GM18499 (cell line): Measurements from ENCODE around the gene PGGT1B.
"Not testable (repeated sequence)": the region's sequence is repeated elsewhere in the genome, so short reads cannot be mapped to it uniquely, and the experiment has no call there.

ENCODE experiments used
- ATAC-seq: cut with Tn5 transposase; IDR thresholded peaks from one replicate; pipeline ENCODE4 v1.9.1; 2021; ENCODE audit warnings: moderate number of reproducible peaks; ENCODE audit not compliant: insufficient read depth, unreplicated experiment

The PGGT1B gene

DNA sequence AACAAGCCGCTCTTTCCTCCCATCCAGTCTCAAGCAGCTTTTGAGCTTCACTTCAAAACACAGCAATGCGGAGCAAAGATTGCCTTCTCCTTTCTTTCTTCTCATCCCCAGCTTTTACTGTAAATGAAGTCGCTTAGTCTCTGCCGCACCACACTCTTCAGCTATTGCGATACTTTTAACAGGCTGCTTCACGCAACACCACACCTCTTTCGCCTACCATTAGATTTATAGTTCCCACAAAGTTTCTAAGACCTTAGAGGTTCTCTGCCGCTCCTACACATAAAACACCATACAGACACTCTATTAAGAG, 711 bp downstream of the PGGT1B start:
- peak; percentile 34 for ATAC-seq

DNA sequence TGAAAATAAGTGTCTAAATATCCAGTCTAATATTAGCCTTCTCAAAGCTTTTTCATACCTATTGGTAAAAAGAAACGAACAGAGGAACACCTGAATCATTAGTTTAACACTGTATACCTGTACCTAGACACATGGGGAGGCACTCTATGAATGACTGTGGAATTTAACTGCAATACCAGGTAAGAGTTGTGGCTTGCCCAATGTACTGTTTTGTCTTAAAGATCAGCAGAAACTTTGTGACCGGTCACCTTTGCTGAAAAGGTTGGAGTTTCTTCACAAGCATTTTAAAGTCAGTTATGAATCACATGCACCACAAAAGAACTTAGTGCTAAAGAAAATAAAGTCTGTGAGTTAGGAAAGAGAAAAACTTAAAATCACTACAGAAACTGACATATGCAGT, 2.4 kb downstream of the PGGT1B start:
- no peak for ATAC-seq

DNA sequence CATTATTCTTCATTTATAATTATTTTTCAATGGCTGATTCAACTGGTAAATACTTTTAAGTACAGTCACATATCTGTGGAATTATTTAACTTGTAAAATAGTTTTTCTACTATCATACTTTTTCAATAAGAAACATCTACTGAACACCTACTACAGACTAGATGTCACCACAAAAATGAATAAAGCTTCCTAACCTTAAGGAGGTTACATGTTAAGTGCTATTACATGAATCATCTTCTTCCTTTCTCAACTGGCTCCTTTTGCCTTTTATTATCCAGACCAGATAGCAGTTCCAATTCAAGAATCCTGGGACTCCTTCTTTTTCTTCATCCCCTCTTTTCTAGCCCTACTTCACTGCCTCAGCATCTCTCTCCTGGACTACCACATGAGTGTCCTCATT, 4.7 kb downstream of the PGGT1B start:
- no peak for ATAC-seq

DNA sequence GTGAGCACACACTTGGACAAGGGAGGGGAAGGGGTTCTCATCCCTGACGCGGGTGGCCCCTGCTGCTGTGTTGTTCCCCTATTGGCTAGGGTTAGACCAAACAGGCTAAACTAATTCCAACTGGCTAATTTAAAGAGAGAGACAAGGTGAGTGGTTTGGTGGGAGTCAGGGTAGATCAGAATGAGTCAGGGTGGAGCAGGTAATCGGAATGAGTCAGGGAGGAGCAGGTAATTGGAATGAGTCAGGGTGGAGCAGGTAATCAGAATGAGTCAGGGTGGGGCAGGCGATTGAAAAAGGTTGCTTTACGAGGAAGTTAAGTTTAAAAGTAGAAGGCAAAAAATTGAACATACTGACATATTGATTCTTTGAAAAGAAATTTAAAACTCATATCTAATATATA, 13.3 kb downstream of the PGGT1B start:
- not testable (repeated sequence) for ATAC-seq

DNA sequence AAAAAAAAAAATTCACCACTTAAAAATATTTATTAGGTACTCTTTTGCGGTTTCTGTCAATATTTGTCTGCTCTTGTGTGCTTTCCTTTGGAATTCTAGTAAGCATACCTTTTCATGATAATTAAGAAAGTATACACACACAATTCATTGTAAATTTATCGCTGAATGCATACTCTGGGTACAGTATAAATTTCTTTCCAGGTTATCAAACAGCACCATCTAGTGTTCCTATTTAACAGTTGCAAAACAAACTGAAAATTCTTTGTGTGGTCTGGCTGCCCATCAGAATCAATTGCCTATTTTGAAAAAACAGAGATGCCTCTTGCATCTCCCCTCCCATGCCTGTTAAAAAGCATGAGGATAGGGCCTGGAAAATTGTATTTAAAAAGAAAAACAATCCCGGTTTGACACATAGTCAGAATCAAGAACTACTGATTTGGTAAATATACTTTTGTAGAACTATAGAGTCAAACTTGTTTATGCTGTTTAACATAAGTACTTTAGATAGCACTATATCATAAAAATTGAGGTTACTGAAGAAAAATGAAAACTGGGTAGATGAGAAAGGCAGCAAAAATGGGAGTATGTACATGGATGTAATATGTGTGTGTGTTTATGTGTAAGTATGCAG, 16.2 kb downstream of the PGGT1B start:
- ATAC-seq, result peak; percentile 63

DNA sequence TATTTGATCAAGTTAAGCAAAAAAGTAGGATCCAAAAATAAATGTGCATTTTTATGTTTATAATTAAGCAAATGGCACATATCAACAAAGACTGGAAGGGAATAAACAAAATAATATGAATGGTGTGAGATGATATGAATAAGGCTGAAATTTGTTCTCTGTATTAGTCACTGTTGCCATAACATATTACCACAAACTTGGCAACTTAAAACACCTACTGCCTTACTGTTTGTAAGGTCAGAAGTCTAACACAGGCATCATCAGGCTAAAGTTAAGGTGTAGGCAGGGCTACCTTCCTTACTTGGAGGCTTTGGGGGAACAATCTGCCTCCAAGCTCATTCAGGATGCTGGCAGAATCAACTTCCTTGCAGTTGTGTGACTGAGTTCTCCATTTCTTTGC, 19.3 kb downstream of the PGGT1B start:
- peak; percentile 55 for ATAC-seq

DNA sequence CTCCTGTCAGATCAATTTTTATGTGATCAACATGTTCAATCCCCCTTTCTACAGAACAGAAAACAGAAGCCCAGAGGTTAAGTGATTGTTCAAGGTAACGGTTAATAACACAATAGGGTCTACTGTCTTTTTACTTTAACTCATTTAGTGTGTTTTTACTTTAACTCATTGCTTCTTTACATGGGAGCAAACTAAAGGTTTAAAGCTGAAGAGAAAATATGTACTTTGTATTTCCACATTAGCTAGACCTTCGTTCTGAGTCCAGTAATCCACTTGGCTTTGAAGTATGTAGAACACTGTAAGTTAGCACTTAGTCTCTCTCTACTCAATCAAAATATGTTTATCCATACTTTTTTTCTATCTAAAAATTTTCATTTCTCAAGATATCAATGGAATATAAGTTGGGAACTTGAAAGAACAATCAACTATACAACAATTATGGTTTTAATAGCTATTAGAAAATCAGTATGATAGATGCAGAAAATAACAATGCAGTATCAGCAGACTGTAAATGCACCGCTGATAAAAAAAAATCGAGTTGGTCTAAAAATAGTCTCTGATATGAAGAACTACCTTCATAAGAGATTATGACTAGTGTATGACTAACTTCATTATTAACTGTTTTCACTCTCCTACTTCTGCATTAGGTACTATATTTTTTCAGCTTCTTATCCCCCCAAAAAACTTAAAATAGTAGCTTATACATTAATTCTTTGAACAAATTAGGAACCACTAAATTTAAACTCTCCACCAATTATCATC, 20.6 kb downstream of the PGGT1B start:
- no peak for ATAC-seq

DNA sequence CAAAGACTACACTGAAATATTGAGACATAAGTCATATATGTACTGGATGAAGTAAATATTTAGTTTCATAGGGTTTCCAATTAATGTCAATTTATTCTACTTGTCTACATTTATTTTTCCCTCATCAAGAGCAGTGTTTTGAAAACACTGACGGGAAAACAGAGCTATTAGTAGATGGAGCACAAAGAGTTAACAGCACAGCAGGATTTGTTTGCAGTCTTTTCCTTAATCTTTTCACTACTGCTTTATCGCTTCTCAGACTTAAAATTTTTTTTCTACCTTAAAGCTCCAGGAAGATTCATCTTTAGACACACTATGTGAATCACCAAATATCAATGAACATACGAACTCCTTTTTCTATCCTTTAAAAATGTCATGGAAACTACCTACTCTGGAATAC, 25.6 kb downstream of the PGGT1B start:
- ATAC-seq, result no peak

DNA sequence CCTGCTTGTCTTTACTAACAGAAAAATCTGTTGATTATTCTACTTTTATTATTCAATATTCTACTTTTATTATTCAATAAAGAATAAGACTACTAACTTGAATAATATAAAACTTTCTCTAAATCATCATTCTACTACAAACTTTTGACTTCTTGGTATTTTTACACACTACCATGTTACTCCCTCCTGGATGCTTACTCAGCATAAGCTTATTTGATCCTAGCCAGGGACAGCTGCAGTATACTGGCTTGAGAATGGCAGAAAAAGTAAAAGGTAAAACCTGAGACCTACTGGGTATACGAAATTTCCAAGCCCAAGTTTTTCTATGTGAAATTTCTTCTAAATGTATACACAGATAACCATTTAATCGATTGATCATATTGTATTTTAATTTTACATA, 26.1 kb downstream of the PGGT1B start:
- ATAC-seq, result no peak

DNA sequence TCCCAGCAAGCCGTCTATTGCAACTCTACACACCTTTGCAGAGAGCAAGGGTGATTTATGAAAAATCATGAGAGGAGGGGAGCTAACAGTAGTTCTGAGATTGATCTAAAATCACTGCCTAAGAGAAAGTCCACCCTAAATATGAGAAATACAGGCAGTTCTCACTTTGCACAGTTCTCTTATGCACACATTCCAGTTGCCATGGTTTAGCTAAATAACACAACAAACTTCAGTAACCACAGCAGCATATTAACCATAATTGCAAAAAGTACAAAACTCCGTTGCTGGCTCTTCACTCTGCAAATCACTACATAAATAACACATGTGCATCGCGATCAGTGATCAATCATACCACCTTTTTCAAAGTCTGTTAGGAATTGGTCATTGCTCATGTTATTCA, 31.1 kb downstream of the PGGT1B start:
- ATAC-seq, result no peak

DNA sequence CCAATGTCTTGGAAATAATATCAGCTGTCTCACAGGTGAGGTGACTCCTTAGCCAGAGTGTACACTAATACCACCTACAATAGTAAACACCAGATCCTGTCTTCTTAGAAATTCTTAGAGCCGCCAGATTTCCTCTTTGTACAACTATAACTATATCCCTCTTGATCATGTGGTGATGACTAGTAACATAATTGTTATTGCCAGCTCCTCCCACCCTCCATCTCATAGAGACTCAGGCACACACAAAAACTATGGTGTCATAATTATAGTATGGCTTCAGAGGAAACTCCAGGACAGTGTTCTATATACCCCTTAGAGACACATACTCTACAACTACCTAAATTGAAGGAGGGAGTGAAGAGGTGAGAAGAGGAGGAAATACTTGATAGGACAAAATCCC, 33.1 kb downstream of the PGGT1B start:
- no peak for ATAC-seq

DNA sequence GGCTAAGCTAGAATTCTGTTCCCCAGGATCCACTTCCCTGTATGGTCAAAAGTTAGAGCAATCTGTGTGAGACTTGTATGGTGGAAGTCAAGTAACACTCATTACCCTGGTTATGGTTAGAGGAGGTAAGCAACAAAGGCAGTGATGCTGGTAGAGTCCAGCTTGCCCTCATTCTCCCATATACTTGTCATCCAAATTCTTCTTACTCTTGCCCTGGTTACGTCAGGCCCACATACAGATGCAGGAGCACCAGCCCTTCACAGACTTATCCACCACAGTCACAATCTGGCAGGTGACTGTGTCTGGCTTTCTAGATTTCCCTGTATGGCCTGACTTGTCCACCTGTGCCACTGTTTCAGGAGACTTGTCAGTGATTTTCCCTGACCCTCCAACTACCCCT, 35.4 kb downstream of the PGGT1B start:
- no peak for ATAC-seq

DNA sequence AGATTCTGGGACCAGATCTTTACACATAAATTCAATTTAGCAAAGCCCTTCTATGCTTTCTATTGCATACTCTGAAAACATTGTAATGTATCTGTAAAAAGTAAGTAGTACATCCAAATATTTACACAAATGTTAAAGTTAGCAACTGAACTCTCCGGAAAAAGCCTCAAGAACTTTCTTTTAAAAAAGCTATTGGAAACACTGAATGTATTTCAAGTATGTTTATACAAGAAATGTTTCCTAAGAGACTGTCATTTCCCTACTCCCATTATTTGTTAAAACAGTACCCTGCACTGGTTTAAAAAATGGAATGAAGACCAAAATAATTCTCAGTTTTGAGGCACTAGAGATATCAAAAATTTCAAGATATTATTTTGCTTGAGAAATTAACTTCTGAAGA, 48.1 kb downstream of the PGGT1B start:
- no peak for ATAC-seq

DNA sequence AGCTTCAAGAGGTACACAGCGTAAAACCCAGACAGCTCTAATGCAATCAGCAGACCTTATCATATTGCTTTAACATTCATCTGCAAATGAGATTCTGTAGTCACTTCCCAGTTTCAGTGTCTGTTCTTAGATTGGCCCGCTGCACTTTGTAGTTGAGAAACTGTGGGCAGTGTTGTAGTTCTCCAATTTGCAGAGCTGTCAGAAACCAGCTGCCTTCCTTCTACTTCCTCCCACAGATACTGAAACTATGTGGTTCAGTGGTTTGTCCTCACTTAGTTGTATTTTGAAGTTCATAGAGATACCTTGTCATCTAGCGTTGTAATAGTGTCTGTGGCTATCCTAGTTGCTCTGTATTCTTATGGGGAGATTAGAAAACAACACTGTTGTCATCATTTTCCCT, 53.4 kb downstream of the PGGT1B start:
- ATAC-seq, result peak; percentile 99

DNA sequence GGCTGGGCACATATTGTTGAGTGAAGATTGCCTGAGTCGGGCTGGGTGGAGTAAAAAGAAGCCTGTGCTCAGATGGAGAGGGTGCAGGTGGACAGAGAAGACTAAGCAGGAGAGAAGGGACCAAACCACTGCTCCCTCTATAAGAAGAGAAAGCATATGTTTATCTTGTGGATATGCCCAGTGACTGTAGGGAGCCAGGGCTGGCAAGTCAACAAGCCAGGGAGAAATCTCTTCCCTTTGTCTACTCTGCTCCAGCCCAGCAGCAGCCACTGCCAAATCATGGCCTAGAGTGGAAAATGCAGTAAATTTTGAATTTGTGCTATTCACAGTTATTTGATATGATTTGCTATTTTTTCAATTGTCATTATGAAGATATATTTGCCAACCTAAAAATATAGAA, 59.7 kb downstream of the PGGT1B start:
- ATAC-seq, result no peak

DNA sequence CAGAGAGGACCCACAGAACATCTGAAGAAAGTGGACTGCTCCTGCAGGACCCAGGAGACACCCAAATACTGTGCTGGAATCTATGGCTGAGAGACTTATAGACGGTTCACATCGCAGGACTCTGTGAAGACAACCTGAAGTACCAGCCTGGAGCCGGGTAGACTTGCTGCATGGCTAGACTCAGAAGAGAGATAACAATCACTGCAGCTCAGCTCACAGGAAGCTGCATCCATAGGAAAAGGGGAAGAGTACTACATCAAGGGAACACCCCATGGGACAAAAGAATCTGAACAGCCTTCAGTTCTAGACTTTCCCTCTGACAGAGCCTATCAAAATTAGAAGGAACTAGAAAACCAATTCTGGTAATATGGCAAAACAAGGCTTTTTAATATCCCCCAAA, 66.5 kb downstream of the PGGT1B start:
- ATAC-seq, result no peak

DNA sequence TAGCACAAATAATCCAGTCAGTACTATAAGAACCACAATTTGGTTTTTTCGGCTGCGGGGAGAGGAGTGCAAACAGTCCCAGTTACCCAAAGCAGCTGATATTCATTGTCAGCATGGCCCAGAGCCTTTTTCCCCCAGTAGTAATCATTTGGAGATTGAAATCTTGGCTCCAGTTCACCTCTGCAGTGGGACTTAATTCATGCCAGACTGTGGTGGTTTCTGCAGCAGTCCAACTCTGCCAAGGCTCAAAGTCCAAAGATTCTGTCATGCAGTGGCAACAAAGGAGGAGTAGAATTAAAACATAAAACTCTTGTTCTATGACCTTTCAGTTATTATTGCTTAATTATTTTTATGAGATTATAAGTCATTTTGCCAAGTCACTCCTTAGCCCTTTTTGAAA, 68.0 kb downstream of the PGGT1B start:
- no peak for ATAC-seq

DNA sequence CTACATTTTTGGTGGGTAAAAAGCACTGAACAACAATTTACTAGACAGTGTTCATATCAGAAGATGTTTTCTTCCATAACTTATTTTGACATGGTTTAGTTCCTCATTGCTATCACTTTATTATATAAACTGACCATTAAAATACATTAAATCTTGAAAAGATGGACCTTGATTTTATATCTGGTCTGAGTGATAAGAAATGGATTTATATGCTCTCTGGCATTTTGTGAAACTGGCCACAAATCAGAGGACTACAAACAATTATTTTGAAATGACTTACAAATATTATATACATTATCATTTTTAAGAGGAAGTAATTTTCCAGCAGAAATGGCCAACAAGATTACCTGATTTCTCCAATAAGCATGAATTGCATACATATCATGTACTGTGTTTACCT, 69.4 kb downstream of the PGGT1B start:
- no peak for ATAC-seq

DNA sequence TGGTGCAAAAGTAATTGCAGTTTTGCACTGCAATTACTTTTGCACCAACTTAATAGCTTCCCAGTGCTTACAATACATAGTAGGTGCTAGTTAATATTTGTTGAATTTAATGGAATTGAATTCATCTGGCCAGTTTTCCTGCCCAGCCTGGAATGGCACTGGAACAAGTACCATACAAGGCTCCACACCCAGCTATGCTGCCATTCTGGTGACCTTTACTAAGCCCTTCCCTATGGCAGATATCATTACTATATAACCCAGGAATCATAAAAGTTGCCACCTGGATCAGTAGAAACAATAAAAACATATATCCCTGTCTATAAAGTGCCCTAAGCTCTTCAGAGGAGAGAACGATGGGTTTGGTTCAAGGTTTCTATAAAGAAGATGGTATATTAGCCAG, 70.6 kb downstream of the PGGT1B start:
- ATAC-seq, result no peak

DNA sequence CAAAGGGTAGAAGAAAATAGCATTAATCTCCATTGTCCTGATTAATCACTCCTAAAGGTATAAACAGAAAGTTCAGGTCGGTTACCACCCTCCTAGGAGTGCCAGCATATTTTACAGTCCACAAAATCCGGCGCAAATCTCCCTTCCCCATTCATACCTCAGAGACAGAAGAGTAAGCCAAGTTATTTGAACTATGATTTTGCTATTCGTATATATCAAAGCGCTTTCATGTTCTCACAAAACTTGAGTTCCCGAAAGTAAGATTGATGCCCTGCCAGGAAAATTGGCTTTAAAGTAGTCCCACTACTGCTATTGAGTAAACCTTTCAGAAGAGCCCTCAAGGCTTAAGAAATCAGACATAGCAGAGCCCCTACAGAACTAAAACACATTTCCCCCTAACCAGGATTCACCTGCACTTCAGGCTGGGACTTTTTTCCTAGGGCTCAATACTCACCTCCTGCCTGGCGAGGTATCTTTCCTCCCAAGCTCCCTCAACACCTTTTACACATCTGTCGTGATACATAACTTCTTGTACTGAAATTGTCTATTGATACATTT, 71.1 kb downstream of the PGGT1B start:
- no peak for ATAC-seq

DNA sequence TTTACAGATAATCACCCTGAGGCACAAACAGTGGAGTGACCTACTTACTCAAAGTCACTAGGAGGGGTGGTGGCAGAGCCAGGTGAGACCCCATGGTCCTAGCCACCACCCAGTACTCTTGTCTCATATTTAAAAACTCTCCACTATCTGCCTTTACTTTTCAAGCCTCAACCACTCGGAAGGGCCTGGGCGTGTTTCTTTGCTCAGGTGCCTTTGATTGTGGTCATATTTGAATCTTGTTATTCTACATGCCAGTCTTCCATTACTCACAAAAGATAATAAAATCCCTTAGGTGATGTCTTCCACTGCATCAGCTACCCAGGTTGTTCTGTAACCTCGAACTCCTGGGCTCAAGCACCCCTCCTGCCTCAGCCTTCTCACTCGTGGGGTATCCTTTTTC, 72.3 kb downstream of the PGGT1B start:
- no peak for ATAC-seq

DNA sequence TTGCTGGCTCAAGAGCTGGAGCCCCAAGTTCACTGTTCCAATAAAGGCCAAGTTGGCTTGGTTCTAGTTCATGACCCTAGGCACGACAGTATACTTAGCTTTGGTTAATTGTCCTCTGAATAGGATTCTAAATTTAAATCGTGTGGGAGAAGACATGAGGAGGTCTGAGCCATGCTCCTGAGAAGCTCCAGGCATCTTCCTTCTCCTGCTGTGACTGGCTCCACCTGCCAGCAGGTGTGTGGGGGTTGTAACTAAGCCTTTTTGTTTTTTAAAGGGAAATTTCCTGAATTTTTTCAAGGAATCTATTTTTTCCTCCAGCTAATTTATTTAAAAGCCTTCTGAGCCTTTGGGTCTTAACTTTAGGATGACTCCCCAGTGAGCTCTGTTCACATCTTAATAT, 72.8 kb downstream of the PGGT1B start:
- no peak for ATAC-seq
